ENCODE data around the gene BEGAIN. TPM values are rescaled to one million over a fixed set of nuclear protein-coding genes. Genes with fewer than 3 reads are reported as not detected.
A peak's percentile ranks its signal among the peaks of the same experiment; 100 is the strongest.

The BEGAIN gene
- total and polyA plus RNA-seq, 4 donors, result 0.27 to 1.6 (median 1.3) TPM

DNA sequence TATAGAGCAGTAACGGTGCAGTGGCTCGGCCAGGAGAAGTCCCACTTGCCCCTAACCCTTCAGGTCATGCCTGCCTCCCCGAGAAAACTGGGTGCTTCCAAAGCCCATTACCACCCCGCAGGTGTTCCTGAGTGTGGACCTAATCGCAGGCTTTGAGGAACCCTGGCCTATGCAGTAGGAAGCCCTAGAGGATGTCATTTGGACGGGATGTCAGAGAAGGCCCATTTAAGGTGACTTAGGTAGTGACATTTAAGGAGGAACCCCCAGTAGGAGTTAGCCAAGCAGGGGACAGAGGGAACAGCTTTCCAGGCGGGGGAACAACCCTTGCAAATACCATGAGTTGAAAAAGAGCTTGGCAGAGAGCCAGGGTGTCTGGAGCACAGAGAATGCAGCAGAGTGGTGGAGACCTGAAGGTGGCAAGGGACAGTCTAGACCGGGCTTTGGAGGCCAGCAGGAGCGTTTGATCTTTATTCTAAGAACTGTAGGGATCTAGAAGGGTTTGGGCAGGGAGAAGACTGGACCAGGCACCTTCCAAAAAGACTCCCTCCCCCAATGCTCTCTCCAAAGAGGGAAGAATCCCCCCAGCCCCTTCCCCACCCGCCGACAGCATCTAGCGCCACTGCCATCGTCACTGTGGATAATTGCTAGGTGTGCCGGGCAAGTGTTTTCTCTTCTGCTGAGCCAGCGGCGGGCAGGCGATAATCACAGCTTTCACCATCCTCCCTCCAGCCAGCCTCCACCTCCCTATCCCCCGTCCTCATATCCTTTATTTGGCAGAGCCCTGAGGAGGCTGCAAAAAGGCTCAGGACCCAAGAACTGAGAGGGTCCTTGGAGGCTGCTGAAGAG, 33.3 kb upstream of the BEGAIN start:
- peak; percentile 13 to 47 (median 24) for DNase-seq
- TF ChIP-seq, protein P1, sequence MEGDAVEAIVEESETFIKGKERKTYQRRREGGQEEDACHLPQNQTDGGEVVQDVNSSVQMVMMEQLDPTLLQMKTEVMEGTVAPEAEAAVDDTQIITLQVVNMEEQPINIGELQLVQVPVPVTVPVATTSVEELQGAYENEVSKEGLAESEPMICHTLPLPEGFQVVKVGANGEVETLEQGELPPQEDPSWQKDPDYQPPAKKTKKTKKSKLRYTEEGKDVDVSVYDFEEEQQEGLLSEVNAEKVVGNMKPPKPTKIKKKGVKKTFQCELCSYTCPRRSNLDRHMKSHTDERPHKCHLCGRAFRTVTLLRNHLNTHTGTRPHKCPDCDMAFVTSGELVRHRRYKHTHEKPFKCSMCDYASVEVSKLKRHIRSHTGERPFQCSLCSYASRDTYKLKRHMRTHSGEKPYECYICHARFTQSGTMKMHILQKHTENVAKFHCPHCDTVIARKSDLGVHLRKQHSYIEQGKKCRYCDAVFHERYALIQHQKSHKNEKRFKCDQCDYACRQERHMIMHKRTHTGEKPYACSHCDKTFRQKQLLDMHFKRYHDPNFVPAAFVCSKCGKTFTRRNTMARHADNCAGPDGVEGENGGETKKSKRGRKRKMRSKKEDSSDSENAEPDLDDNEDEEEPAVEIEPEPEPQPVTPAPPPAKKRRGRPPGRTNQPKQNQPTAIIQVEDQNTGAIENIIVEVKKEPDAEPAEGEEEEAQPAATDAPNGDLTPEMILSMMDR (IDR thresholded peaks at IDR 0.05; ENCODE audit: control extremely low read depth, extremely low read depth), result no peak
- H3K9ac ChIP-seq (ENCODE audit: insufficient read depth in 1 of 2, low read length in 2 of 2), result no peak overlapping the region
- WGBS, 2 donors, result 84 to 86% methylated on average over 18 of the region's 18 CpGs
- no peaks in the 10 kb centered on the region for H3K9me3 ChIP-seq (ENCODE audit: control insufficient read depth in 4 of 4, insufficient read depth in 3 of 4, low read length in 3 of 4)
- H3K36me3 ChIP-seq (ENCODE audit: control insufficient read depth in 4 of 4, insufficient read depth in 4 of 4, low read length in 4 of 4), result no peaks in the 10 kb centered on the region
- no peak for ATAC-seq (ENCODE audit: insufficient read depth, low FRiP score)
- H3K4me3 ChIP-seq, result no peak overlapping the region
- H3K27ac ChIP-seq (ENCODE audit: low read depth in 1 of 2, low read length in 1 of 2), result no peak overlapping the region
- no peaks in the 10 kb centered on the region for H3K27me3 ChIP-seq (ENCODE audit: control insufficient read depth in 3 of 3, insufficient read depth in 3 of 3, low read length in 2 of 3)
- peaks cover 0 to 13% (median 0%) of the 10 kb centered on the region in 5 donors for H3K4me1 ChIP-seq (ENCODE audit: control insufficient read depth in 5 of 5, insufficient read depth in 5 of 5, low read length in 5 of 5)

GRCh38 chr14:100619396-100620254, 32.4 kb upstream of the BEGAIN start:
- no peak for DNase-seq
- 81 to 84% methylated on average over 10 of the region's 10 CpGs for WGBS, 2 donors
- Histone ChIP-seq H3K4me3 (no peak overlapping the region), H3K9me3 (ENCODE audit: control insufficient read depth in 4 of 4, insufficient read depth in 3 of 4, low read length in 3 of 4) (no peaks in the 10 kb centered on the region), H3K27ac (ENCODE audit: low read depth in 1 of 2, low read length in 1 of 2) (no peak overlapping the region), H3K27me3 (ENCODE audit: control insufficient read depth in 3 of 3, insufficient read depth in 3 of 3, low read length in 2 of 3) (no peaks in the 10 kb centered on the region), H3K4me1 (ENCODE audit: control insufficient read depth in 5 of 5, insufficient read depth in 5 of 5, low read length in 5 of 5) (peaks cover 0 to 13% (median 0%) of the 10 kb centered on the region in 5 donors), H3K9ac (ENCODE audit: insufficient read depth in 1 of 2, low read length in 2 of 2) (no peak overlapping the region), H3K36me3 (ENCODE audit: control insufficient read depth in 4 of 4, insufficient read depth in 4 of 4, low read length in 4 of 4) (no peaks in the 10 kb centered on the region)
- TF ChIP-seq, protein P1 (IDR thresholded peaks at IDR 0.05; ENCODE audit: control extremely low read depth, extremely low read depth), result no peak
- ATAC-seq (ENCODE audit: insufficient read depth, low FRiP score), result no peak

DNA sequence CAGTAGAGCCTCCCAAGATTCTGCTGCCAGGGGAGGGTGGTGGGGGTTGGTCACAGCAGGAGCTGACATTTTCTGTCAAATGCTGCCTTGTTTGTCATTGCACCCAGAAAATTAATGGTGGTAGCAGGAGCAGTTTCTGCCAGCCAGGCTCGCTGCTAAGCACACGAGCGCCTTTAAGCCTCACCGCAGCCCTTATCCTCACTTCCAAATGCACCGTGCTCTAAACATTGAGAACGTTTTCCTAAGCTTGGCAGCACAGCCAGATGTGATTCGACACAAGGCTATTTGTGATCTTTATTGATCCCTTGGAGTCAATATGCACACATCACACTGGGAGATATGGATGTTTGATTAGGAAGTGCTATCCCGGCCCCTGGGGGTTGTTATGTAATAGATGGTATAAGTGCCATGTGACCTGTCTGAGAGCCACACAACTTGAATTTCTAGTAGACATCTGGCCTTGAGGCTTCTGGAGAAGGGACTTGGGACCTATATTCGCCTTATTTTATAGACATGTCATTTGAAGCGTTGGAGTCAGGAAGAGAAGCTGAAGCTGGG, 31.6 kb upstream of the BEGAIN start:
- Histone ChIP-seq H3K27ac (ENCODE audit: low read depth in 1 of 2, low read length in 1 of 2) (no peak overlapping the region), H3K9me3 (ENCODE audit: control insufficient read depth in 4 of 4, insufficient read depth in 3 of 4, low read length in 3 of 4) (no peaks in the 10 kb centered on the region), H3K36me3 (ENCODE audit: control insufficient read depth in 4 of 4, insufficient read depth in 4 of 4, low read length in 4 of 4) (no peaks in the 10 kb centered on the region), H3K4me1 (ENCODE audit: control insufficient read depth in 5 of 5, insufficient read depth in 5 of 5, low read length in 5 of 5) (peaks cover 0 to 13% (median 0%) of the 10 kb centered on the region in 5 donors), H3K9ac (ENCODE audit: insufficient read depth in 1 of 2, low read length in 2 of 2) (no peak overlapping the region), H3K4me3 (no peak overlapping the region), H3K27me3 (ENCODE audit: control insufficient read depth in 3 of 3, insufficient read depth in 3 of 3, low read length in 2 of 3) (no peaks in the 10 kb centered on the region)
- ATAC-seq (ENCODE audit: insufficient read depth, low FRiP score) (no peak), DNase-seq (no peak)
- 54 to 61% methylated on average over 10 of the region's 10 CpGs for WGBS, 2 donors
- TF ChIP-seq, protein P1 (IDR thresholded peaks at IDR 0.05; ENCODE audit: control extremely low read depth, extremely low read depth), result no peak

Measured in lung (tissue), 12 donors.